Activated CD8-positive, alpha-beta T cell treated with anti-CD3 and anti-CD28 coated beads for 36 hours (primary cell): ENCODE measurements around the gene MIOX. TPM values are rescaled to one million over a fixed set of nuclear protein-coding genes. Genes with fewer than 3 reads are reported as not detected.
"Not testable (repeated sequence)": the region's sequence is repeated elsewhere in the genome, so short reads cannot be mapped to it uniquely, and the experiment has no call there.

ENCODE experiments used
- ATAC-seq: fragments of 200-7000 bp; cut with Tn5 transposase; one replicate; pipeline ENCODE4 v1.10.0; 2021; ENCODE audit warnings: mild to moderate bottlenecking, moderate library complexity
- CTCF ChIA-PET: fragments of 350-600 bp; sonication (Branson Sonifier 250); formaldehyde crosslinking; loops from one replicate; lab custom pipeline; 2021; ENCODE audit warnings: antibody characterized with exemption; lab: Charles Lee
- POLR2A ChIA-PET: fragments of 350-600 bp; sonication (Branson Sonifier 250); formaldehyde crosslinking; loops from one replicate; lab custom pipeline; 2021; ENCODE audit warnings: antibody characterized with exemption; lab: Charles Lee
- DNase-seq: peaks from one replicate; pipeline ENCODE4 v3.0.0-alpha.2; 2020
- H3K27ac Mint-ChIP-seq: one replicate; pipeline ENCODE4 v1.8.0; 2021; ENCODE audit warnings: mild to moderate bottlenecking, mixed read lengths
- H3K27me3 Mint-ChIP-seq: one replicate; pipeline ENCODE4 v1.8.0; 2021; ENCODE audit warnings: mixed read lengths
- H3K36me3 Mint-ChIP-seq: one replicate; pipeline ENCODE4 v1.8.0; 2021; ENCODE audit warnings: low read depth, mixed read lengths
- H3K4me1 Mint-ChIP-seq: one replicate; pipeline ENCODE4 v1.8.0; 2021; ENCODE audit warnings: low read depth, mixed read lengths
- H3K4me3 Mint-ChIP-seq: one replicate; pipeline ENCODE4 v1.8.0; 2021; ENCODE audit warnings: mild to moderate bottlenecking, moderate library complexity, mixed read lengths
- H3K9me3 Mint-ChIP-seq: one replicate; pipeline ENCODE4 v1.8.0; 2021; ENCODE audit warnings: mixed read lengths
- CTCF ChIP-seq: fragments of 200-600 bp; IDR thresholded peaks from one replicate; pipeline ENCODE4 v1.8.0; 2022; ENCODE audit warnings: antibody characterized with exemption, mild to moderate bottlenecking
- intact Hi-C: fragments of 100-400 bp; cut with micrococcal nuclease; formaldehyde crosslinking; loops from one replicate; pipeline ENCODE4 v1.10.0; 2022
- total RNA-seq, 2 experiments: library from RNA; stranded (reverse); gene quantifications; one replicate each; pipeline ENCODE4 v1.2.3, GENCODE V29; 2021

MIOX gene
- total RNA-seq, 2 experiments from 2014 or later, result 0.29 TPM; not detected in 1

- no peak for DNase-seq
- Mint-ChIP-seq H3K9me3 (no peaks in the 10 kb centered on the region), H3K4me1 (peaks cover 29% of the 10 kb centered on the region), H3K27ac (peak overlapping the region; percentile 87), H3K4me3 (peak overlapping the region; percentile 89), H3K27me3 (no peaks in the 10 kb centered on the region), H3K36me3 (peaks cover 9% of the 10 kb centered on the region)
- ChIA-PET POLR2A (interaction anchor here (0.9 to 2.9 kb wide), 6 partner anchors 7 to 88 kb away, joined by 3 to 20 read pairs (median 6); partner anchors contain the start of gene KLHDC7B), CTCF (interaction anchor here (1.4 to 3.3 kb wide), 2 partner anchors 8 to 12 kb away, joined by 6 to 19 read pairs; partner anchors contain the start of genes KLHDC7B and SCO2)
- no peak for TF ChIP-seq CTCF
- intact Hi-C loops, result no loop called here
- ATAC-seq, result no peak
These were observed 46.5 kb downstream of the MIOX start for GRCh38 chr22:50532824-50533796.

- intact Hi-C loops, H3K36me3 Mint-ChIP-seq, ATAC-seq, H3K27me3 Mint-ChIP-seq, H3K9me3 Mint-ChIP-seq, H3K4me3 Mint-ChIP-seq: not testable (repeated sequence)
- H3K4me1 Mint-ChIP-seq, result peaks cover 30% of the 10 kb centered on the region
- peak; percentile 20 for DNase-seq
- H3K27ac Mint-ChIP-seq, result peak overlapping the region; percentile 87
- ChIA-PET POLR2A (interaction anchor here (0.9 kb wide), 1 partner anchor 87 kb away, joined by 3 read pairs; no protein-coding TSS in a partner anchor), CTCF (interaction anchor here (1.3 to 3.3 kb wide), 3 partner anchors 9 to 11 kb away, joined by 3 to 19 read pairs (median 6); partner anchors contain the start of genes KLHDC7B and SCO2)
These were observed 47.4 kb downstream of the MIOX start for GRCh38 chr22:50533856-50534711.

- Mint-ChIP-seq H3K27me3 (no peaks in the 10 kb centered on the region), H3K27ac (no peak overlapping the region), H3K9me3 (no peaks in the 10 kb centered on the region), H3K36me3 (peaks cover 3% of the 10 kb centered on the region), H3K4me3 (no peak overlapping the region), H3K4me1 (peaks cover 39% of the 10 kb centered on the region)
- ATAC-seq (no peak), DNase-seq (no peak)
- ChIA-PET POLR2A (interaction anchor here (1.4 to 8.3 kb wide), 3 partner anchors 8 to 18 kb away, joined by 4 to 175 read pairs (median 4); partner anchors contain the start of genes SCO2 and TYMP), CTCF (interaction anchor here (1.3 to 3.3 kb wide), 2 partner anchors 10 kb away, joined by 3 to 19 read pairs; partner anchors contain the start of gene SCO2)
- TF ChIP-seq CTCF, result no peak
- intact Hi-C loops, result no loop called here
These were observed 48.5 kb downstream of the MIOX start for GRCh38 chr22:50535113-50535512.

GRCh38 chr22:50536226-50536625 is 49.6 kb downstream of the MIOX start:
- peaks cover 5% of the 10 kb centered on the region for H3K36me3 Mint-ChIP-seq
- no peaks in the 10 kb centered on the region for H3K27me3 Mint-ChIP-seq
- no peak overlapping the region for H3K4me3 Mint-ChIP-seq
- peak overlapping the region; percentile 20 for H3K27ac Mint-ChIP-seq
- ChIA-PET CTCF (interaction anchor here (0.8 to 3.3 kb wide), 3 partner anchors 9 to 27 kb away, joined by 3 to 19 read pairs (median 3); partner anchors contain the start of genes SCO2 and SYCE3), POLR2A (interaction anchor here (0.7 to 8.3 kb wide), 4 partner anchors 9 to 16 kb away, joined by 3 to 175 read pairs (median 4); partner anchors contain the start of genes KLHDC7B, SCO2 and TYMP)
- H3K9me3 Mint-ChIP-seq, result no peaks in the 10 kb centered on the region
- TF ChIP-seq CTCF, result no peak
- intact Hi-C loops, result no loop called here
- peaks cover 49% of the 10 kb centered on the region for H3K4me1 Mint-ChIP-seq
- DNase-seq (no peak), ATAC-seq (no peak)
